ENCODE data around the gene NFATC3.

Gene NFATC3

DNA sequence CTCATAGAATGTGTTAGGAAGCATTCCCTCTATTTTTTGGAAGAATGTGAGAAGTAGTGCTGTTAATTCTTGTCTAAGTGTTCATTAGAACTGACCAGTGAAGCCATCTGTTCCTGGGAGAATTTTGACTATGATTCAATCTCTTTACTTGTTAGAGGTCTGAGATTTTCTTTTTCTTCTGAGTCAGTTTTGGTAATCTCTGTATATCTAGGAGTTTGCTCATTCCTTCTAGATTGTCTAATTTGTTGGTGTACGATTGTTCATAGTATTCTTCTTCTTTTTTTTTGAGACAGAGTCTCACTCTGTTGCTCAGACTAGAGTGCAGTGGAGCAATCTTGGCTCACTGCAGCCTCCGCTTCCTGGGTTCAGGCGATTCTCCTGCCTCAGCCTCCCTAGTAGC, 20.4 kb downstream of the NFATC3 start:
- TF ChIP-seq RAD21 (IDR thresholded peaks at IDR 0.05; ENCODE audit: low read depth), result no peak
- no peak for TF ChIP-seq ZBTB7A (IDR thresholded peaks at IDR 0.05; ENCODE audit: low read depth)
- no peak for TF ChIP-seq CEBPB (IDR thresholded peaks at IDR 0.05)
- TF ChIP-seq YY1 (IDR thresholded peaks at IDR 0.05; ENCODE audit: low read depth), result no peak
- TF ChIP-seq, protein P1, sequence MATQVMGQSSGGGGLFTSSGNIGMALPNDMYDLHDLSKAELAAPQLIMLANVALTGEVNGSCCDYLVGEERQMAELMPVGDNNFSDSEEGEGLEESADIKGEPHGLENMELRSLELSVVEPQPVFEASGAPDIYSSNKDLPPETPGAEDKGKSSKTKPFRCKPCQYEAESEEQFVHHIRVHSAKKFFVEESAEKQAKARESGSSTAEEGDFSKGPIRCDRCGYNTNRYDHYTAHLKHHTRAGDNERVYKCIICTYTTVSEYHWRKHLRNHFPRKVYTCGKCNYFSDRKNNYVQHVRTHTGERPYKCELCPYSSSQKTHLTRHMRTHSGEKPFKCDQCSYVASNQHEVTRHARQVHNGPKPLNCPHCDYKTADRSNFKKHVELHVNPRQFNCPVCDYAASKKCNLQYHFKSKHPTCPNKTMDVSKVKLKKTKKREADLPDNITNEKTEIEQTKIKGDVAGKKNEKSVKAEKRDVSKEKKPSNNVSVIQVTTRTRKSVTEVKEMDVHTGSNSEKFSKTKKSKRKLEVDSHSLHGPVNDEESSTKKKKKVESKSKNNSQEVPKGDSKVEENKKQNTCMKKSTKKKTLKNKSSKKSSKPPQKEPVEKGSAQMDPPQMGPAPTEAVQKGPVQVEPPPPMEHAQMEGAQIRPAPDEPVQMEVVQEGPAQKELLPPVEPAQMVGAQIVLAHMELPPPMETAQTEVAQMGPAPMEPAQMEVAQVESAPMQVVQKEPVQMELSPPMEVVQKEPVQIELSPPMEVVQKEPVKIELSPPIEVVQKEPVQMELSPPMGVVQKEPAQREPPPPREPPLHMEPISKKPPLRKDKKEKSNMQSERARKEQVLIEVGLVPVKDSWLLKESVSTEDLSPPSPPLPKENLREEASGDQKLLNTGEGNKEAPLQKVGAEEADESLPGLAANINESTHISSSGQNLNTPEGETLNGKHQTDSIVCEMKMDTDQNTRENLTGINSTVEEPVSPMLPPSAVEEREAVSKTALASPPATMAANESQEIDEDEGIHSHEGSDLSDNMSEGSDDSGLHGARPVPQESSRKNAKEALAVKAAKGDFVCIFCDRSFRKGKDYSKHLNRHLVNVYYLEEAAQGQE (IDR thresholded peaks at IDR 0.05; ENCODE audit: low read depth), result no peak
- TF ChIP-seq, protein P2, sequence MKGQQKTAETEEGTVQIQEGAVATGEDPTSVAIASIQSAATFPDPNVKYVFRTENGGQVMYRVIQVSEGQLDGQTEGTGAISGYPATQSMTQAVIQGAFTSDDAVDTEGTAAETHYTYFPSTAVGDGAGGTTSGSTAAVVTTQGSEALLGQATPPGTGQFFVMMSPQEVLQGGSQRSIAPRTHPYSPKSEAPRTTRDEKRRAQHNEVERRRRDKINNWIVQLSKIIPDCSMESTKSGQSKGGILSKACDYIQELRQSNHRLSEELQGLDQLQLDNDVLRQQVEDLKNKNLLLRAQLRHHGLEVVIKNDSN (IDR thresholded peaks at IDR 0.05), result no peak
- no peak for TF ChIP-seq TAF1 (IDR thresholded peaks at IDR 0.05; ENCODE audit: low read depth)
- no peak for TF ChIP-seq EP300 (IDR thresholded peaks at IDR 0.05; ENCODE audit: borderline replicate concordance)

DNA sequence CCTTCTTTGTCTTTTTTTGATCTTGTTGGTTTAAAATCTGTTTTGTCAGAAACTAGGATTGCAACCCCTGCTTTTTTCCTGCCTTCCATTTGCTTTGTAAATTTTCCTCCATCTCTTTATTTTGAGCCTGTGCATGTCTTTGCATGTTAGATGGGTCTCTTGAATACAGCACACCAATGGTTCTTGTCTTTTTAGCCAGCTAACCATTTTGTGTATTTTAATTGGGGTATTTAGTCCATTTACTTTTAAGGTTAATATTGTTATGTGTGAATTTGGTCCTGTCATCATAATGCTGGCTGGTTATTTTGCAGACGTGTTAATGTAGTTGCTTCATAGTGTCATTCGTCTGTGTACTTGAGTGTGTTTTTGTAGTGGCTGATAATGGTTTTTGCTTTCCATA, 26.2 kb downstream of the NFATC3 start:
- TF ChIP-seq TEAD4 (IDR thresholded peaks at IDR 0.05), result no peak
- no peak for TF ChIP-seq CEBPB (IDR thresholded peaks at IDR 0.05)
- no peak for TF ChIP-seq EGR1 (IDR thresholded peaks at IDR 0.05)
- TF ChIP-seq TAF1 (IDR thresholded peaks at IDR 0.05; ENCODE audit: low read depth), result no peak
- no peak for TF ChIP-seq FOXM1 (IDR thresholded peaks at IDR 0.05; ENCODE audit: borderline replicate concordance, low read depth)
- TF ChIP-seq, protein P3, sequence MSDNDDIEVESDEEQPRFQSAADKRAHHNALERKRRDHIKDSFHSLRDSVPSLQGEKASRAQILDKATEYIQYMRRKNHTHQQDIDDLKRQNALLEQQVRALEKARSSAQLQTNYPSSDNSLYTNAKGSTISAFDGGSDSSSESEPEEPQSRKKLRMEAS (IDR thresholded peaks at IDR 0.05), result no peak
- TF ChIP-seq NFIC (IDR thresholded peaks at IDR 0.05), result no peak
- no peak for TF ChIP-seq YY1 (IDR thresholded peaks at IDR 0.05; ENCODE audit: low read depth)
- no peak for TF ChIP-seq EP300 (IDR thresholded peaks at IDR 0.05; ENCODE audit: borderline replicate concordance)
- no peak for TF ChIP-seq TCF12 (IDR thresholded peaks at IDR 0.05; ENCODE audit: low read depth)
- no peak for TF ChIP-seq ZBTB7A (IDR thresholded peaks at IDR 0.05; ENCODE audit: low read depth)
- no peak for TF ChIP-seq CREB1 (IDR thresholded peaks at IDR 0.05; ENCODE audit: low read depth)
- TF ChIP-seq, protein P1 (IDR thresholded peaks at IDR 0.05; ENCODE audit: low read depth), result no peak
- TF ChIP-seq, protein P2 (IDR thresholded peaks at IDR 0.05), result no peak
- no peak for TF ChIP-seq RAD21 (IDR thresholded peaks at IDR 0.05; ENCODE audit: low read depth)

DNA sequence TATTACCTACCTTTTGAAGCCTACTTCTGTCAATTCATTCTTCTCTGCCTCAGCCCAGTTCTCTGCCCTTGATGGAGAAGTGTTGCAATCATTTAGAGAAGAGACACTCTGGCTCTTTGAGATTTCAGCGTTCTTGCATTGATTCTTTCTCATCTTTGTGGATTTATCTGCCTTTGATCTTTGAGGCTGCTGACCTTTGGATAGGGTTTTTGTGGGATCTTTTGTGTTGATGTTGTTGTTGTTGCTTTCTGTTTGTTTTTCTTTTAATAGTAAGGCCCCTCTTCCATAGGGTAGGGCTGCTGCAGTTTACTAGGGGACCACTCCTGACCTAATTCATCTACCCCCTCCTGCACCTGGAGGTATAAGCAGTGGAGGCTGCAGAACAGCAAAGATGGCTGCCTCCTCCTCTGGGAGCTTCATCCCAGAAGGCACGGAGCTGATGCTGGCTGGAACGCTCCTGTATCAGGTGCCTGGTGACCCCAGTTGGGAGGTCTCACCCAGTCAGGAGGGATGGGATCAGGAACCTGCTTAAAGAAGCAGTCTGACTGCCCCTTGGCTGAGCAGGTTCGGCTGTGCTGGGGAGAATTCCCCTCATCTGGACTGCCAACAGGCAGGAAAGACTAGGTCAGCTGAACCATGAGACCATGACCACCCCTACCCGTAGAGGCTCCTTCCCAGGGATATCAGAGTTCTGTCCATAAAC, 28.0 kb downstream of the NFATC3 start:
- TF ChIP-seq, protein P3 (IDR thresholded peaks at IDR 0.05), result no peak
- TF ChIP-seq TCF12 (IDR thresholded peaks at IDR 0.05; ENCODE audit: low read depth) (no peak), FOXM1 (IDR thresholded peaks at IDR 0.05; ENCODE audit: borderline replicate concordance, low read depth) (no peak), ZBTB7A (IDR thresholded peaks at IDR 0.05; ENCODE audit: low read depth) (no peak), NFIC (IDR thresholded peaks at IDR 0.05) (no peak), CREB1 (IDR thresholded peaks at IDR 0.05; ENCODE audit: low read depth) (no peak), YY1 (IDR thresholded peaks at IDR 0.05; ENCODE audit: low read depth) (no peak), EP300 (IDR thresholded peaks at IDR 0.05; ENCODE audit: borderline replicate concordance) (no peak), RAD21 (IDR thresholded peaks at IDR 0.05; ENCODE audit: low read depth) (no peak), CEBPB (IDR thresholded peaks at IDR 0.05) (no peak), TAF1 (IDR thresholded peaks at IDR 0.05; ENCODE audit: low read depth) (no peak), EGR1 (IDR thresholded peaks at IDR 0.05) (no peak)
- TF ChIP-seq, protein P2 (IDR thresholded peaks at IDR 0.05), result no peak
- TF ChIP-seq, protein P1 (IDR thresholded peaks at IDR 0.05; ENCODE audit: low read depth), result no peak
